GM19035 (cell line): Measurements from ENCODE around the gene NRBP1.

ENCODE experiments used
- ATAC-seq: cut with Tn5 transposase; IDR thresholded peaks from one replicate; pipeline ENCODE4 v1.9.1; 2021; ENCODE audit not compliant: unreplicated experiment

The NRBP1 gene

DNA sequence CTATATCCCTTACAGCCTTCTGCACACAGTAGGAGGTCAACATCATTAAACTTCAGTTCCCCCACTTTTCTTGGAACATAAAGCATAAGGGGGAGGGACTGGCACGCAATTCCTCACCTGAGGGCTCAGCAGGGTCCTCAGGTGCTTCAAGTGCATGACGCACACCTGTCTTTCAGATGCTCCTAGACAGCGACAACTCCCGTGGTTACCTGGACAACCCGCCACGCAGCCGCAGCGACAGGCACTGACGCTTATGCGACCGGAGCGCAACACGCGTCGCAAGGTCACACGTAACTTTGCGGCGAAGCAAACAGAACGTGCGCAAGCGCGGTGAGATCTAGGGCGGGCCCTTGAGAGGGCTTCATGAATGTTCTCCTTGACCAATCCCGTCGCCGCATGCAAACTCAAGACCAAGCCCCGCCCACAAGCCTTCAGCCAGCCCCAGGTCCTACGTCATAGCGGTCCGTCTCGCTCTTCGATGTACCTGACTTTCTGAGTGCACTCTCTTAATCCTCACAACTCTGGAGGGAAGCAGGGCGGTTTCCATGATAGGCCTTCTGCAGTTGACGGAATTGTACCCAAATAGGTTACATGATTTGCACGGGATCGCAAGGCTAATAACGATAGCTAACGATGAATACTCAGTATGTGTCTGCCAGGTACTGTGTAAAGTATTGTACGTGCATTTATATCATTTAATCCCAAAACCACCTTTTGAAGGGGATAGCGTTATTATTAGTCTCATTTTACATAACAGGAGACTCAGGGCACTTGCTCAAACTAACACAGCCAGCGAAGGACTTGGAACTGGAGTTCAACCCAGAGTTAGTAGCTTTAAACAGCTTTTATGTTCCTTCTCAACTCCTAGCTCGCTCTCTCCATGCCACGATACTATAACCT is 61.3 kb downstream of the NRBP1 start, which contains the start of gene IFT172:
TSS of gene IFT172 (minus strand) at position 246 of the 900 bp plus-strand sequence. CDS start at position 156, 90 bp downstream.
- peak; percentile 93 for ATAC-seq
